GM21390 (cell line): Measurements from ENCODE around the gene NRG3.

Experiments used
- ATAC-seq: cut with Tn5 transposase; IDR thresholded peaks from one replicate; pipeline ENCODE4 v1.9.1; 2021; ENCODE audit not compliant: unreplicated experiment

NRG3 gene

DNA sequence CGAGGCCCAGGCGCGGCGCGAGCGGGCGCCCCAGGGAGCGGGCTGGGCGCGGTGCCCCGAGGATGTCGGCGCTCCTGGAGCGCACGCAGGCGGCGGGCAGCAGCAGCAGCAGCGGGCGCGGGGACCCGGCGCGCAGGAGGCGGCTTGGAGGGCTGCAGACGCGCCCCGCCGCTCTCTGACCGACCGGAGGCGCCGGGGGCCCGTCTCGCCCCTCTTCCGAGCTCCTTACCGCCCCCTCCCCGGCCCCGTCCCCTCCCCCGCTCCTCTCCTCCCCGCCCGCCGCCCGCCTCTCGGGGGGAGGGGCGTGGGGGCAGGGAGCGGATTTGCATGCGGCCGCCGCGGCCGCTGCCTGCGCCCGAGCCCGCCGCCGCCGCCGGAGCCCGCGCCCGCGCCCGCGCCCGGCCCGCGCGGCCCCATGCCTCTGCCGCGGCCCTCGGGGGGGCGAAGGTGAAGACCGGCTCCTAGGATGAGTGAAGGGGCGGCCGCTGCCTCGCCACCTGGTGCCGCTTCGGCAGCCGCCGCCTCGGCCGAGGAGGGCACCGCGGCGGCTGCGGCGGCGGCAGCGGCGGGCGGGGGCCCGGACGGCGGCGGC, at the start of gene NRG3:
NRG3 (plus strand) TSS at position 320 of the 592 bp plus-strand sequence.
- ATAC-seq = no peak

- no peak for ATAC-seq
Measured at GRCh38 chr10:81828251-81828650, 46.7 kb upstream of the NRG3 start.

DNA sequence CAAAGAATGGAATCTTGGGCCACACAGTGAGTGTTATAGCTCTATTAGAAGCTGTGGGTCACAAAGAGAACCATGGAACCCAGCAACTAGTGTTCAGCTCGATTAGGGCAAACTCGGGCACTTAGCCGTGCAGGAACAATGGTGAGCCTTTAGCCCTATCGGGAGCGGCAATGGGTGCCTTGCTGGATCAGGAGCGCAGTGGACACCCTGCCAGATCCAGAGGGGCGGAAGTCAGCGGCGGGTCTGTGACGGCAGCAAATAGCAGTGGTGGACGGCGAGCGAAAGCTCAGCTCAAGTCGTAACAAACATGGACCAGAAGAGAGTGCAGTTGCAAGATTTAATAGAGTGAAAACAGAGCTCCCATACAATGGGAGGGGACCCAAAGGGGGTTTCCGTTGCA, 43.9 kb upstream of the NRG3 start:
- ATAC-seq = no peak

GRCh38 chr10:81838950-81839349, 36.0 kb upstream of the NRG3 start:
- ATAC-seq = no peak

- ATAC-seq = no peak
Measured at GRCh38 chr10:81843042-81843441, 32.0 kb upstream of the NRG3 start.

GRCh38 chr10:81847675-81848074, 27.3 kb upstream of the NRG3 start:
- ATAC-seq = no peak

DNA sequence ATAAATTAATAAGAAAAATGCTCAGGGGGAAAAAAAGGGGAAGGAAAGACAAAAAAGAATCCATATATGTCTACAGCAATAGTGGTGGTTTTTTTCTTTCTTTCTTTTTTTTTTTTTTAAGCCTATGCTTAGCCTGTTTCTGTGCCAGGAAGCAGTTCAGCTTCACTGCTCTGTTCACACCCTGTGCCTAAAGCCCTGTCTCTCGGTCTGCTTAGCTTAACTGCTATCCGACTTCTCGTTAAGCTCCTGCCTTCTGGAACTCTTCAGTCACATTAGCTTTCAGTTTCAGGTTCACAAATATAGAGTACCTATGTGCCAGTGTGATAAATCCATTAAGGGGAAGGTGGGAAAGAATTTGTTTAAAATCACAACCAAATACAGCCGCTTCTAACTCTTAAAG, 26.5 kb upstream of the NRG3 start:
- no peak for ATAC-seq

DNA sequence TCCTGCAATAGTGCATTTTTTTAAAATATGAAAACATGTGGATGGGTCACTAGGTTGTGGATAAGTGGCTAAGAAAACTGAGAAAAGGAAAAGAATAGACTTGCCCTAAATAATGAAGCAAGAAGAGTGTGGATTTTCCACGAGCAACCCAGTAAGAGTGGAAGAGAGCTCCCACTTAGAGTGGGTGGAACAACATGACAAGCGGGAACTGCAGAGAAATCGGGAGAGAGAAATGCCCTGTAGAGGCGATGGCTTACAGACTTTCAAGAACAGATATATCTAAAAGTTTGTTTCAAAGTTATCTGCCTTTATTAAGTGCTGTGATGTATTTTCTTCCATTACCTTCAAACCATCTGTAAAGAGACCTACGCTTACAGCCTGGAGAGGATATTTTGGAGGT, 26.1 kb upstream of the NRG3 start:
- no peak for ATAC-seq

DNA sequence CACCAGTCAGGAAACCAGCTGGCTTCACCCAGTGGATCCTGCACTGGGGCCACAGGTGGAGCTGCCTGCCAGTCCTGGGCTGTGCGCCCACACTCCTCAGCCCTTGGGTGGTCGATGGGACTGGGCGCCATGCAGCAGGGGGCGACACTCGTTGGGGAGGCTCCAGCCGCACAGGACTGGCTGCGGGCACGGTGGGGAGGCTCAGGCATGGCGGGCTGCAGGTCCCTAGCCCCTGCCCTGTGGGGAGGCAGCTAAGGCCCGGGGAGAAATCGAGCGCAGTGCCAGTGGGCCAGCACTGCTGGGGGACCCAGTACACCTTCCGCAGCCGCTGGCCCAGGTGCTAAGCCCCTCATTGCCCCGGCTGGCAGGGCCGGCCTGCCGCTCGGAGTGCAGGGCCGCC, 12.4 kb upstream of the NRG3 start:
- no peak for ATAC-seq

GRCh38 chr10:81863771-81864170, 11.2 kb upstream of the NRG3 start:
- ATAC-seq = no peak

- ATAC-seq = no peak
Measured at GRCh38 chr10:81865581-81865980, 9.4 kb upstream of the NRG3 start.

GRCh38 chr10:81866753-81867152, 8.2 kb upstream of the NRG3 start:
- ATAC-seq = peak; percentile 93

- ATAC-seq = no peak
Measured at GRCh38 chr10:81870472-81870871, 4.5 kb upstream of the NRG3 start.

DNA sequence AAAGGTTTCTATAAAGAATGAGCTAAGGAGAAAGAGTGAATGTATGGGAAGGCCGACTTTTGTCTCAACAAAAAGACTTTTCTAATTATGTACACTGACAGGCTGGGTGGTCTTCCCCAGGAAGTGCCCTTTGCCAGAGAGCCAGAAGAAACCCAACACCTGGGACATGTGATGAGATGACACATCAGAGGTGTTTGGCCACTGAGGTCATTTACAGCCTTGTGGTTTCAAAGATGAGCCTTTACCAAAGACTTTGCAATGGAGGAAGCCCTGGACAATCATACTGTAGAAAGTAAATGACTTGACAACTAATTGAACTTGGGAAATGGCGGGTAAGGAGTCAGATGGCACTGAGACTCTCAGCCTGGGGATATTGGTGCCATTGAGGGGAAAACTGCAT, 3.4 kb upstream of the NRG3 start:
- no peak for ATAC-seq

- no peak for ATAC-seq
Measured at GRCh38 chr10:81872206-81872862, 2.7 kb upstream of the NRG3 start.

DNA sequence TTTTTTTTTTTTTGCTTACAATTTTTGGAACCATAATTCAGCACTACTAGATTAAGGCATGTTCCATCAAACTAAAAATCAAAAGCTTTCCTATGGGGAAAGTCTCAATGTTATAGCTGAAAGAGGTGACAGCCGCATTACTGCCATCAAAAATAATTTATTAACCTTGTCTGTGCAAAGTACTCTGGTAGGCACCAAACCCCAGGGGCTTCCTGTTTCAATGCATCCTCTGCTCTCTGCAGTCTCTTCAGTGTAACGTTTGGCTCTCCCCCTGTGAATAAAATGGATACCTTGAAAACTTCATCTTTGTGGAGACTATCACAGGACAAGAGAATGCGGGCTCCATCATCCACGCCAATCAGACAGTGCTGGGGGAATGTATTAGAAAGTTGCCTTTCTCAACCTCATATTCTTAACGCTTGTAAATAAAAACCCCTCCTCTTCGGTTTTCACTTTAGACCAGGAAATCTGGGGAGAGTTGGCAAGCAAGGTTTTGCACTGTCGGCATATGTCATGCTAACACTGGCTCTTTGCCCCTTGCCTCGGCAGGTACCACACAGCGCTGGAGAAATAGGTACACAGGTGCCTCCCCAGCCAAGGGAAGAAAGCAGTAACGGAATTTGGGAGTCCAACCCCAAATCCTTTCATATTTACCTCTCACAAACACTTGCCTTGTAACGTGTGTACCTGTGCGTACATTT, 1.6 kb upstream of the NRG3 start:
- ATAC-seq = no peak

DNA sequence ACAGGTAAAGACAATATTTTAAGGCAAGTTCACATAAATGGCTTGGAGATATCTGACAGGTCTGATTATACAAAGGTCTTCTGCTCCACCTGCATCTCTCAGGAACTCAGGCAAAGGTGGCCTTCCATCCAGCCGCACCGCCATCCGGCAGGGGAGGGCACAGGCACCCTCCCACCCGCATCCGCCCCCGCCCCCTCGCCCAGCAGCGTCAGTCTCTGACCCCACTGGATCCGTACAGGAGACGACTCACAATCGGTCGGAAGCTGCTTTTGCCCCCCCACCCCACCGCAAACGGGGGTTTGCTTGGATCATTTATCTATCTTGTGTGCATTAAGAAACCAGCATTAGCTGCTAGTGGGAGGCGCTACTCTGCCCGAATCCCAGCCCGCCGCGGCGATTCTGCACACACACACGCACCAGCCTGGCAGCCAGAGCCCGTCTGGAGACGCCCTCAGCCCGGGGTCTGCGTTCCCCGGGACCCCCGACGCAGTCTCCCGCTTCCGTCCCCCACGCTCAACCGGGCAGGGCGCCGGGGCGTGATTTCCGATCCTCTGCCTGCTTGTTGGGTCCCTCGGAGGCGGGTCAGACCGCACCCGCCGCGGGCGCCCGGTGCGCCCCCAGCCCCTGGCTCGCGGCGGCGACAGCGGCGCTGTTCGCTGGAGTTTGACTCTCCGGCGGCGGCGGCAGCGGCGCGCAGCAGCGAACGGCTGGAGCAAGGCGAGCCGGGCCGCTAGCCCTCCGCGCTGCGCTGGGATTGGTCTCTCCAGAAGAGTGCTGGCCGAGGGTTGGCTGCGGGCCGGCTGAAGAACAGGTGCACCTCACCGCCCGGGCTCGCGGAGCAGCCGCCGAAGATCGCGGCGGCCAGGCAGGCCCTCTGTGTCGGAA, 820 bp upstream of the NRG3 start:
- no peak for ATAC-seq

GRCh38 chr10:81875467-81876252, 666 bp downstream of the NRG3 start:
- no peak for ATAC-seq

DNA sequence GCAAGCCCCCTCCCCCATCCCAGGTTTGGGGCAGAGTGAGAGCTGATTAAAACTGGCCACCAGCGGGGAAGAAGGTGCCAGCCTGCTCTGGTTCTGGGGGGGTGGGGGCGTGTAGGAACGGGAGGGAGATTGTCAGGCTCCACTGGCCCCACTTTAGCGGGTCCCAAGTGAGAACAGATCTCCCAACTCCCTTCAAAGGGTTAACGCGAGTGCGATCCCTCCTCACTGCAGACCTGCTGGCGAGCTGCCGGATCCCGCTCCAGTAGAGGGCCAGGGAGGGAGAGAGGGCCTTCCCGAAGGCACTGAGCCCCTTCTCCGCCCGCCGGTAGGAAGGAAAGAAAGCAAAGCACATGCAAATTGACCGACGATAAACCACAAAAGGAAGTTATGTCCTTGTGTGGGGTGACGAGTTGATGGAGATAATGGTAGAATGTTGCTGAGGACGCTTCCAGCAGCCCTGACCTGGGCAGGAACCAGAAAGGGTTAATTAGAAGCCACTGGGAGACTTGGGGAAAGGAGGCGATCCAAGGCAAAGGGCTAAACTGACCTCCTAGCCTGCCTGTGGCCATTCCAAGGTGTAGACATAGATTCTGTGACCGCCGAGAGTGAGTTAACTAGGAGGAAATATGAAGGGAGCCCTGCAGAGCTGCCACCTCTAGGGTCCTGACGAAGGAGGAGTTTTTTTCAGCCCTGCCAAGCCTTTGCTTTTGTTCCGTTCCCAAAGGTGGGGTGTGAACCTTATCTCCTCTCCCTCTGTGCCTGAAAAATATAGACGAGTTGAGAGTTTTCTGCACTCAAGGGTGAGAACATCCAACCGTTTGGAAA, 1.5 kb downstream of the NRG3 start:
- no peak for ATAC-seq

GRCh38 chr10:81877596-81877995, 2.6 kb downstream of the NRG3 start:
- ATAC-seq = no peak
